OCI-LY7 (cell line): ENCODE results near the gene ALKBH2.

ENCODE experiments used
- CTCF ChIP-seq: fragments of 200-600 bp; sonication (generic); conservative IDR thresholded peaks from 2 replicates; pipeline ENCODE4 v1.5.1; 2014; ENCODE audit warnings: mild to moderate bottlenecking, antibody characterized with exemption, low read length, moderate library complexity, mixed read lengths
- EZH2phosphoT487 ChIP-seq: fragments of 200-600 bp; sonication (generic); IDR thresholded peaks from 2 replicates; pipeline ENCODE4 v1.6.1; 2018; ENCODE audit warnings: low read depth, borderline replicate concordance, mild to moderate bottlenecking, mixed run types, antibody characterized with exemption, low read length, moderate library complexity, mixed read lengths

GRCh38 chr12:109114644-109115043, 21.4 kb upstream of the ALKBH2 start:
- TF ChIP-seq CTCF (no peak), EZH2phosphoT487 (no peak)
